Activated CD8-positive, alpha-beta T cell treated with anti-CD3 and anti-CD28 coated beads for 36 hours (primary cell): ENCODE data around the gene PBX2. TPM values are rescaled to one million over a fixed set of nuclear protein-coding genes. Genes with fewer than 3 reads are reported as not detected.

Source experiments
- ATAC-seq: fragments of 200-7000 bp; cut with Tn5 transposase; one replicate; pipeline ENCODE4 v1.10.0; 2021; ENCODE audit warnings: mild to moderate bottlenecking, moderate library complexity
- CTCF ChIA-PET: fragments of 350-600 bp; sonication (Branson Sonifier 250); formaldehyde crosslinking; loops from one replicate; lab custom pipeline; 2021; ENCODE audit warnings: antibody characterized with exemption; lab: Charles Lee
- POLR2A ChIA-PET: fragments of 350-600 bp; sonication (Branson Sonifier 250); formaldehyde crosslinking; loops from one replicate; lab custom pipeline; 2021; ENCODE audit warnings: antibody characterized with exemption; lab: Charles Lee
- DNase-seq: peaks from one replicate; pipeline ENCODE4 v3.0.0-alpha.2; 2020
- H3K27ac Mint-ChIP-seq: one replicate; pipeline ENCODE4 v1.8.0; 2021; ENCODE audit warnings: mild to moderate bottlenecking, mixed read lengths
- H3K27me3 Mint-ChIP-seq: one replicate; pipeline ENCODE4 v1.8.0; 2021; ENCODE audit warnings: mixed read lengths
- H3K36me3 Mint-ChIP-seq: one replicate; pipeline ENCODE4 v1.8.0; 2021; ENCODE audit warnings: low read depth, mixed read lengths
- H3K4me1 Mint-ChIP-seq: one replicate; pipeline ENCODE4 v1.8.0; 2021; ENCODE audit warnings: low read depth, mixed read lengths
- H3K4me3 Mint-ChIP-seq: one replicate; pipeline ENCODE4 v1.8.0; 2021; ENCODE audit warnings: mild to moderate bottlenecking, moderate library complexity, mixed read lengths
- H3K9me3 Mint-ChIP-seq: one replicate; pipeline ENCODE4 v1.8.0; 2021; ENCODE audit warnings: mixed read lengths
- CTCF ChIP-seq: fragments of 200-600 bp; IDR thresholded peaks from one replicate; pipeline ENCODE4 v1.8.0; 2022; ENCODE audit warnings: antibody characterized with exemption, mild to moderate bottlenecking
- intact Hi-C: fragments of 100-400 bp; cut with micrococcal nuclease; formaldehyde crosslinking; loops from one replicate; pipeline ENCODE4 v1.10.0; 2022
- total RNA-seq, 2 experiments: library from RNA; stranded (reverse); gene quantifications; one replicate each; pipeline ENCODE4 v1.2.3, GENCODE V29; 2021

Gene PBX2
- total RNA-seq, 2 experiments from 2014 or later = 59.6 to 64.2 TPM

- no peak for DNase-seq
- no peak for TF ChIP-seq CTCF
- intact Hi-C loops = no loop called here
- H3K36me3 Mint-ChIP-seq = no peaks in the 10 kb centered on the region
- H3K9me3 Mint-ChIP-seq = no peaks in the 10 kb centered on the region
- no peaks in the 10 kb centered on the region for H3K27me3 Mint-ChIP-seq
- H3K27ac Mint-ChIP-seq = no peak overlapping the region
- ATAC-seq = no peak
- ChIA-PET CTCF (interaction anchor here (1.2 kb wide), 1 partner anchor 55 kb away, joined by 3 read pairs; no protein-coding TSS in a partner anchor), POLR2A (interaction anchor here (1.6 kb wide), 1 partner anchor 55 kb away, joined by 3 read pairs; no protein-coding TSS in a partner anchor)
- H3K4me3 Mint-ChIP-seq = no peak overlapping the region
- H3K4me1 Mint-ChIP-seq = peaks cover 21% of the 10 kb centered on the region
Observed at GRCh38 chr6:32198345-32198696, 8.3 kb upstream of the PBX2 start.

GRCh38 chr6:32196682-32197616 is 6.9 kb upstream of the PBX2 start:
- peak overlapping the region; percentile 100 for H3K27ac Mint-ChIP-seq
- no peak for TF ChIP-seq CTCF
- H3K4me1 Mint-ChIP-seq = peaks cover 22% of the 10 kb centered on the region
- H3K4me3 Mint-ChIP-seq = peak overlapping the region; percentile 94
- no peaks in the 10 kb centered on the region for H3K9me3 Mint-ChIP-seq
- H3K36me3 Mint-ChIP-seq = no peaks in the 10 kb centered on the region
- ATAC-seq (no peak), DNase-seq (no peak)
- CTCF ChIA-PET = interaction anchor here (1.2 kb wide), 1 partner anchor 57 kb away, joined by 3 read pairs; no protein-coding TSS in a partner anchor
- POLR2A ChIA-PET = interaction anchor here (0.6 to 1.6 kb wide), 3 partner anchors 27 to 498 kb away, joined by 3 to 4 read pairs (median 3); partner anchors contain the start of gene NOTCH4
- intact Hi-C loops = no loop called here
- no peaks in the 10 kb centered on the region for H3K27me3 Mint-ChIP-seq

GRCh38 chr6:32195902-32196681 is 6.1 kb upstream of the PBX2 start:
- no peak for TF ChIP-seq CTCF
- peaks cover 5% of the 10 kb centered on the region for H3K36me3 Mint-ChIP-seq
- ATAC-seq = no peak
- CTCF ChIA-PET = interaction anchor here (0.8 to 4.4 kb wide), 10 partner anchors 17 to 78 kb away, joined by 3 to 32 read pairs (median 4); partner anchors contain the start of genes AGPAT1, ATF6B and FKBPL
- H3K9me3 Mint-ChIP-seq = no peaks in the 10 kb centered on the region
- POLR2A ChIA-PET = interaction anchor here (0.6 to 2.0 kb wide), 7 partner anchors 9 to 772 kb away, joined by 3 to 13 read pairs (median 4); partner anchors contain the start of genes AGPAT1, BRD2, FKBPL and RNF5
- intact Hi-C loops = loop anchor here (2.0 kb wide), 2 partner anchors 17 to 65 kb away; partner anchors contain the start of genes FKBPL and RNF5
- H3K4me3 Mint-ChIP-seq = peak overlapping the region; percentile 94
- no peaks in the 10 kb centered on the region for H3K27me3 Mint-ChIP-seq
- peak; percentile 87 for DNase-seq
- peak overlapping the region; percentile 100 for H3K27ac Mint-ChIP-seq
- peaks cover 22% of the 10 kb centered on the region for H3K4me1 Mint-ChIP-seq

- Mint-ChIP-seq H3K36me3 (peaks cover 7% of the 10 kb centered on the region), H3K27ac (peak overlapping the region; percentile 99), H3K4me1 (peaks cover 22% of the 10 kb centered on the region), H3K9me3 (no peaks in the 10 kb centered on the region), H3K4me3 (peak overlapping the region; percentile 94), H3K27me3 (no peaks in the 10 kb centered on the region)
- intact Hi-C loops = loop anchor here (2.0 kb wide), 2 partner anchors 17 to 65 kb away; partner anchors contain the start of genes FKBPL and RNF5
- ATAC-seq (peak; percentile 88), DNase-seq (peak; percentile 100)
- CTCF ChIA-PET = interaction anchor here (0.8 to 4.4 kb wide), 10 partner anchors 16 to 78 kb away, joined by 3 to 32 read pairs (median 4); partner anchors contain the start of genes AGPAT1, ATF6B and FKBPL
- TF ChIP-seq CTCF = no peak
- POLR2A ChIA-PET = interaction anchor here (1.0 to 2.0 kb wide), 5 partner anchors 9 to 66 kb away, joined by 3 to 13 read pairs (median 4); partner anchors contain the start of genes AGPAT1, FKBPL and RNF5
Observed at GRCh38 chr6:32195652-32195901, 5.6 kb upstream of the PBX2 start.
